Kidney (tissue), 14 donors: ENCODE measurements around the gene MCHR1. TPM values are rescaled to one million over a fixed set of nuclear protein-coding genes. Genes with fewer than 3 reads are reported as not detected.
A peak's percentile ranks its signal among the peaks of the same experiment; 100 is the strongest.

Experiments
- DNase-seq, 5 donors: peaks; one replicate each; pipeline ENCODE4 v3.0.0-alpha.2; 2013 to 2020
- FAIRE-seq: peaks from 2 replicates; lab custom pipeline; 2012; peaks lifted over from hg19 to GRCh38; lab: Jason Lieb, UNC
- H3K27ac ChIP-seq, 2 donors: one replicate each; pipeline ENCODE4 v1.7.0; 2013; ENCODE audit warnings: low read depth in 2 of 2, low read length in 2 of 2, inconsistent platforms in 1 of 2
- H3K27me3 ChIP-seq: one replicate; pipeline ENCODE4 v1.7.1; 2013; ENCODE audit warnings: low read length, inconsistent platforms; ENCODE audit not compliant: control insufficient read depth, insufficient read depth
- H3K36me3 ChIP-seq, 3 donors: one replicate each; pipeline versions ENCODE4 v1.7.0 to v1.7.1; 2013; ENCODE audit warnings: low read length in 3 of 3, control low read depth in 1 of 3, inconsistent platforms in 1 of 3; ENCODE audit not compliant: insufficient read depth in 3 of 3, control insufficient read depth in 2 of 3
- H3K4me1 ChIP-seq, 3 donors: one replicate each; pipeline versions ENCODE4 v1.7.0 to v1.7.1; 2013; ENCODE audit warnings: low read length in 3 of 3, inconsistent platforms in 1 of 3, low read depth in 1 of 3; ENCODE audit not compliant: control insufficient read depth in 2 of 3, insufficient read depth in 2 of 3
- H3K4me3 ChIP-seq, 3 donors: one replicate each; pipeline versions ENCODE4 v1.7.0 to v1.8.1; 2013; ENCODE audit warnings: low read length in 3 of 3, control low read depth in 1 of 3, inconsistent platforms in 1 of 3
- H3K9ac ChIP-seq, 3 donors: one replicate each; pipeline versions ENCODE4 v1.7.0 to v1.7.1; 2013; ENCODE audit warnings: low read length in 3 of 3, control low read depth in 1 of 3, inconsistent platforms in 1 of 3
- H3K9me3 ChIP-seq, 3 donors: one replicate each; pipeline versions ENCODE4 v1.7.0 to v1.7.1; 2013; ENCODE audit warnings: low read length in 3 of 3, control low read depth in 1 of 3, inconsistent platforms in 1 of 3; ENCODE audit not compliant: control insufficient read depth in 2 of 3, insufficient read depth in 1 of 3
- intact Hi-C: fragments of 100-400 bp; cut with DNase I; formaldehyde crosslinking; loops from one replicate; pipeline ENCODE4 v1.11.1; 2022
- polyA plus RNA-seq: library from polyadenylated mRNA; stranded (reverse); fragments of 350-450 nt; fragmentation: Illumina TruSeq; extraction: RNeasy Lipid Tissue Mini Kit (QIAGEN cat#74804); gene quantifications from one replicate; pipeline ENCODE4 v1.2.3, GENCODE V29; 2014; ENCODE audit warnings: low read depth, low replicate concordance; ENCODE audit not compliant: insufficient read depth
- total RNA-seq: library from RNA; stranded (reverse); fragmentation: NEBNext Ultra II Directional; extraction: Animal tissue kit (Norgen Biotek cat#: 25700); gene quantifications from one replicate; pipeline ENCODE4 v1.2.1, GENCODE V29; 2021
- TF ChIP-seq, protein P1 (sequence below): IDR thresholded peaks from 3 replicates; pipeline ENCODE4 v1.5.1; 2012; ENCODE audit warnings: mild to moderate bottlenecking, moderate library complexity, borderline replicate concordance; ENCODE audit not compliant: insufficient read depth; ENCODE audit errors: extremely low read depth
- donor health status: control.
- donor health status: control.
- donor health status: control.
- donor health status: control.
- donor health status: control.
- donor health status: DM: yes; HTN: yes; CAD: no.
- donor health status: Normal renal cell carcinoma (clear cell type).

The MCHR1 gene
- total and polyA plus RNA-seq, 2 donors from 2014 or later, result not detected

DNA sequence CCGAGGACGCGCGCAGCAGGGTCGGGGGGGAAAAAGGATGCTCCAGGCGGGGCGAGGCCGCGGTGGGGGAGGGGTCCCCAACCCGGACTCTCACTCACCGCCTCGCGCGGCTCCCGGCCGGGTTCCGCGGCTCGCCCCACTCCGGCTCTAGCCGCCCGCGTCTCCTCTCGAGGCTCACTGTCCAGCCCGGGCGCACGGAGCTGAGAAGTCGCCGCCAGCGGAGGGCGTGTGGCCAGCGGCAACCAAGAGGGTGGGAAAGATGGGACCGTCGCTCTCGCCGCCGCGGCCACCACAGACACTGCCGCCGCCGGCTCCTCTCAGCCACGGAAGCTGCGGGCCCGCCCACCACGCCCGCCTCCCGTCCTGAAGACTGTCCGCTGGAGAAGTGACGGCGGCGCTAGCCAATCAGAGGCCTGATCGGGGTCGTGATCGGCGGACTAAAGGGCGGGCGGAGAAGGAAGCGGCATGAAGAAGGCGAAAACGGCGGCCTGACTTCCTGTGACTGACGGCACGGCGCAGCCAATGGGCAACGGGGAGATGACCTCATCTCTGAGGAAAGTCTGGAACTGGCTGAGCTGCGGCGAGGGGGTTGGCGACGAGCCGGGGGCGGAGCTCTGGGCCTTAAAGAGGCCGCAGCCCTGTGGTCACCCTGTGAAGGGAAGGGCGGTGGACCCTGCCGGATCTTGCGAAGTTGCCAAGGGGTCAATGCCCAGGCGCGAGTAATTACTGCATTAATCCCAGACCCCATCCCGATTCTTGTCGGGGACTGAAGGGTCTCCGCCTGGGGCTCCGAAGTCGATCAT, 42.7 kb upstream of the MCHR1 start, which contains the start of gene MRTFA:
Gene MRTFA (minus strand): TSS at position 340 of the 803 bp plus-strand sequence.
- FAIRE-seq (peak; percentile 98), DNase-seq (peak; percentile 100)
- Histone ChIP-seq H3K36me3 (no peaks in the 10 kb centered on the region), H3K27ac (peak within 1 kb of the TSS; percentile 81 to 90), H3K27me3 (no peaks in the 10 kb centered on the region), H3K9ac (peak within 1 kb of the TSS; percentile 73 to 90 (median 80)), H3K4me1 (peaks cover 0 to 16% (median 0%) of the 10 kb centered on the region in 3 donors), H3K9me3 (no peaks in the 10 kb centered on the region), H3K4me3 (peak within 1 kb of the TSS; percentile 79 to 91 (median 87))
- TF ChIP-seq, protein P1, sequence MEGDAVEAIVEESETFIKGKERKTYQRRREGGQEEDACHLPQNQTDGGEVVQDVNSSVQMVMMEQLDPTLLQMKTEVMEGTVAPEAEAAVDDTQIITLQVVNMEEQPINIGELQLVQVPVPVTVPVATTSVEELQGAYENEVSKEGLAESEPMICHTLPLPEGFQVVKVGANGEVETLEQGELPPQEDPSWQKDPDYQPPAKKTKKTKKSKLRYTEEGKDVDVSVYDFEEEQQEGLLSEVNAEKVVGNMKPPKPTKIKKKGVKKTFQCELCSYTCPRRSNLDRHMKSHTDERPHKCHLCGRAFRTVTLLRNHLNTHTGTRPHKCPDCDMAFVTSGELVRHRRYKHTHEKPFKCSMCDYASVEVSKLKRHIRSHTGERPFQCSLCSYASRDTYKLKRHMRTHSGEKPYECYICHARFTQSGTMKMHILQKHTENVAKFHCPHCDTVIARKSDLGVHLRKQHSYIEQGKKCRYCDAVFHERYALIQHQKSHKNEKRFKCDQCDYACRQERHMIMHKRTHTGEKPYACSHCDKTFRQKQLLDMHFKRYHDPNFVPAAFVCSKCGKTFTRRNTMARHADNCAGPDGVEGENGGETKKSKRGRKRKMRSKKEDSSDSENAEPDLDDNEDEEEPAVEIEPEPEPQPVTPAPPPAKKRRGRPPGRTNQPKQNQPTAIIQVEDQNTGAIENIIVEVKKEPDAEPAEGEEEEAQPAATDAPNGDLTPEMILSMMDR, result no peak
- intact Hi-C loops, result no loop called here

DNA sequence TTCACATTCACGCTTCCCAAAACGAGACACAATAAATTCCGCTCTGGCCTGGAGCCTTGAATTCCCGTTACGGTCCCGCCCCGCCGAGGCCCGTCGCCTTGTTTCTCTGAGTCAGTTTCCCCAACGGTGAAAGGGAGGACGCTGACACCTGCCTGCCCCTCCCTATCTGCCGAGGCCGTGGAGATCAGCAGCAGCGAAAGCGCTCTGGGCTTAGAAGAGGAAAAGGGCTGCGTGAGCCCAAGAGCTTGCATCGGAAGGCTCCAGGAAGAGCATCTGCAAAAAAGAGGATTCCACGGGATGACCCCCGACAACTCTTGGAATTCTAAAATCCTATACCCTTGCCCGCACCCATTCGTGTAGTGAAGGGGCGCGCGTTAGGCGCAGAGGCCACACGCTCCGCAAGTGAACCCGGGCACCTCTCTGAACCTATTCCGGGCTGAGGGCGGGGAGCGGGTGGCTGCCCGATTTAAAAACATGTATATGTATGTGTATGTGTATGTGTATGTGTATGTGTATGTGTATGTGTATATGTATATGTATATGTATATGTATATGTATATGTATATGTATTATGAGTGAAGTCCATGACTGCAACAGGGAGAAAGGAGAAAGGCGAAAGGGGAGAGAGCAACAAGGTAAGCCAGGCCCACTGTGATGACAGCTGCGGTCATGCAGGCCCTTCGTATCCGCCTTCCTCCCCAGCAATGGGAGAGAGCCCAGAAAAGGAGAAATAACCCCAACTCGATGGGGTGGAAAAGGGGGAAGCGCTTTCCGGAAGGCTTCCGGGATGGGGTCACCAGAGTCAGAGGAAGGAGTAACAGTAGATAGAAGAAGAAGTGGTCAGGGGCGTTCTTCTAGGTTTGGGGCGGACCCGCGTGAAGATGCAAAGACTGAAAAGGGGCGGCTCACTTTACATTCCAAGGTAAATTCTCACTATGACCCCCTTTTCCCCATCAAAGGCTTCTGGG, 41.8 kb upstream of the MCHR1 start:
- H3K27ac ChIP-seq, result peak overlapping the region; percentile 81 to 82
- H3K36me3 ChIP-seq, result no peaks in the 10 kb centered on the region
- H3K9me3 ChIP-seq, result no peaks in the 10 kb centered on the region
- FAIRE-seq (no peak), DNase-seq (peak in 2 of 5 donors; percentile 30 to 44)
- peak overlapping the region; percentile 79 to 91 (median 87) for H3K4me3 ChIP-seq
- TF ChIP-seq, protein P1, result no peak
- H3K9ac ChIP-seq, result peak overlapping the region; percentile 44 to 90 (median 73)
- H3K27me3 ChIP-seq, result no peaks in the 10 kb centered on the region
- intact Hi-C loops, result no loop called here
- peaks cover 0 to 16% (median 0%) of the 10 kb centered on the region in 3 donors for H3K4me1 ChIP-seq

DNA sequence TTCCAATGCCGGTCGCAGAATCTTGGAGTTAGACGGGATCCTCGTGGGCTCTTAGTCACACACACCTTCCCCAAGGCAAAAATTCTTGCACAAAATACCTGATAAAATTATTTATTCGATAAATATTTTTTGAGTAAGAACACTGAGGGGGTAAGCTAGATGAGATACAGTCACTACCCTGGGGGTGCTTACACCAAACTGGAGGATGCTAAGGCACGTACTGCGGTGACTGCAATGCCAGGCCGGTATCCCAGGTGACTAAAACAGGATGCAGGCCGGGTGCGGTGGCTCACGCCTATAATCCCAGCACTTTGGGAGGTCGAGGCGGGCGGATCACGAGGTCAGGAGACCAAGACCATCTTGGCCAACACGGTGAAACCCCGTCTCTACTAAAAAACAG, 41.0 kb upstream of the MCHR1 start:
- H3K27ac ChIP-seq, result no peak overlapping the region
- H3K27me3 ChIP-seq, result no peaks in the 10 kb centered on the region
- peak overlapping the region in 1 of 3 donors; percentile 87 for H3K4me3 ChIP-seq
- no peaks in the 10 kb centered on the region for H3K36me3 ChIP-seq
- H3K9me3 ChIP-seq, result no peaks in the 10 kb centered on the region
- peaks cover 0 to 16% (median 0%) of the 10 kb centered on the region in 3 donors for H3K4me1 ChIP-seq
- no peak overlapping the region for H3K9ac ChIP-seq
- DNase-seq (peak in 1 of 5 donors; percentile 33), FAIRE-seq (no peak)
- intact Hi-C loops, result no loop called here
- TF ChIP-seq, protein P1, result no peak
